Neural cell (in vitro differentiated cells): ENCODE measurements around the gene NUTF2.

Source experiments
- EZH2 ChIP-seq: fragments of 200-600, 300-800 bp; shearing (Covaris generic), sonication (generic); IDR thresholded peaks from 2 replicates; pipeline ENCODE4 v1.6.1; 2014; ENCODE audit warnings: antibody characterized with exemption, low read length, borderline replicate concordance, mild to moderate bottlenecking; ENCODE audit not compliant: insufficient read depth, poor library complexity, severe bottlenecking
- MXI1 ChIP-seq: fragments of 450-650 bp; conservative IDR thresholded peaks from 2 replicates; pipeline ENCODE4 v1.6.1; 2014; ENCODE audit warnings: antibody characterized with exemption, mild to moderate bottlenecking; ENCODE audit not compliant: poor library complexity, severe bottlenecking
- TF ChIP-seq, protein P1 (sequence below): fragments of 450-650 bp; IDR thresholded peaks from 2 replicates; pipeline ENCODE4 v1.5.1; 2014; ENCODE audit warnings: antibody characterized with exemption, mild to moderate bottlenecking, moderate library complexity; ENCODE audit not compliant: poor library complexity, severe bottlenecking

DNA sequence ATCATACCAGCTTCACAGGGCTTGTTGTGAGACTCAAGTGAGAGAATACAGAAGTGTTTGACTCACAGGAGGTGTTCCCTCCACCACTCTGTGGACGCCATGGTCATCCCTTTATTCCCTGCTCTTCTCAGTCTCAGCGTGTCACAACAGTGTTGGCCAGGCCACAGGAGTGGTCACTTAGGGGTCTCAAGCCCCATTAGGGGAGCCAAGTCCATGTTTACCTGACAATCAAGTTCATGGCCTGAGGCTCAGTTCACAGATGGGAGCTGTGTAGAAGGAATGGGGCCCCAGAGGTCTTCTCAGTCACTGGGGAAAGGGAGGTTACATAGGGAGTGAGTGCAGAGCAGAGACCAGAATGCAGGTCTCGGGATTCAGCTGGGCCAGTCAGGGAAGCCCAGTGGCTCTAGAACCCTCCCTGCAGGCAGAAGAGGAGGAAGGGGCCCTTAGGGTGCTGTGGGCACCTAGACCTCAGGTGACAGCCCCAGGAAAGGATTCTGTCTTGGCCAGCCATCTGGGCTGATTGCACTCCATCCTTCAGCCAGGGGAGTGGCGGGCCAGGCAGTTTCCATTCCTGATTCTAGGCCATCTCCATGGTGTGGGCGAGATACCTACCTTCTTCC, 10.3 kb downstream of the NUTF2 start:
- TF ChIP-seq MXI1 (no peak), EZH2 (no peak)
- TF ChIP-seq, protein P1, sequence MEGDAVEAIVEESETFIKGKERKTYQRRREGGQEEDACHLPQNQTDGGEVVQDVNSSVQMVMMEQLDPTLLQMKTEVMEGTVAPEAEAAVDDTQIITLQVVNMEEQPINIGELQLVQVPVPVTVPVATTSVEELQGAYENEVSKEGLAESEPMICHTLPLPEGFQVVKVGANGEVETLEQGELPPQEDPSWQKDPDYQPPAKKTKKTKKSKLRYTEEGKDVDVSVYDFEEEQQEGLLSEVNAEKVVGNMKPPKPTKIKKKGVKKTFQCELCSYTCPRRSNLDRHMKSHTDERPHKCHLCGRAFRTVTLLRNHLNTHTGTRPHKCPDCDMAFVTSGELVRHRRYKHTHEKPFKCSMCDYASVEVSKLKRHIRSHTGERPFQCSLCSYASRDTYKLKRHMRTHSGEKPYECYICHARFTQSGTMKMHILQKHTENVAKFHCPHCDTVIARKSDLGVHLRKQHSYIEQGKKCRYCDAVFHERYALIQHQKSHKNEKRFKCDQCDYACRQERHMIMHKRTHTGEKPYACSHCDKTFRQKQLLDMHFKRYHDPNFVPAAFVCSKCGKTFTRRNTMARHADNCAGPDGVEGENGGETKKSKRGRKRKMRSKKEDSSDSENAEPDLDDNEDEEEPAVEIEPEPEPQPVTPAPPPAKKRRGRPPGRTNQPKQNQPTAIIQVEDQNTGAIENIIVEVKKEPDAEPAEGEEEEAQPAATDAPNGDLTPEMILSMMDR: no peak
